WTC11 (cell line): ENCODE data around the gene CRBN. TPM values are rescaled to one million over a fixed set of nuclear protein-coding genes. Genes with fewer than 3 reads are reported as not detected.

ENCODE experiments used
- ATAC-seq: fragments of 200-7000 bp; cut with Tn5 transposase; 2 replicates; pipeline ENCODE4 v1.10.0; 2021; ENCODE audit warnings: mild to moderate bottlenecking, moderate library complexity
- CTCF ChIA-PET: fragments of 300-600 bp; sonication (Branson Sonifier 250); formaldehyde crosslinking; loops from one replicate; lab custom pipeline; 2021; ENCODE audit warnings: antibody characterized with exemption; lab: Charles Lee
- POLR2A ChIA-PET: fragments of 350-600 bp; sonication (Branson Sonifier 250); formaldehyde crosslinking; loops from one replicate; lab custom pipeline; 2021; ENCODE audit warnings: antibody characterized with exemption; lab: Charles Lee
- DNase-seq: peaks from one replicate; pipeline ENCODE4 v3.0.0; 2021; ENCODE audit warnings: low spot score
- H3K27ac Mint-ChIP-seq: 2 replicates; pipeline ENCODE4 v1.8.0; 2021; ENCODE audit warnings: mixed read lengths
- H3K27me3 Mint-ChIP-seq: 2 replicates; pipeline ENCODE4 v1.8.0; 2021; ENCODE audit warnings: low read depth, mild to moderate bottlenecking, moderate library complexity, mixed read lengths
- H3K36me3 Mint-ChIP-seq: 2 replicates; pipeline ENCODE4 v1.8.0; 2021; ENCODE audit warnings: mixed read lengths
- H3K4me1 Mint-ChIP-seq: 2 replicates; pipeline ENCODE4 v1.8.0; 2022; ENCODE audit warnings: mixed read lengths
- H3K4me3 Mint-ChIP-seq: 2 replicates; pipeline ENCODE4 v1.8.0; 2021; ENCODE audit warnings: mild to moderate bottlenecking, moderate library complexity, mixed read lengths
- H3K9me3 Mint-ChIP-seq: 2 replicates; pipeline ENCODE4 v1.8.0; 2021; ENCODE audit warnings: mixed read lengths
- ATF1 ChIP-seq: sonication (generic); formaldehyde crosslinking; IDR thresholded peaks from 2 replicates; pipeline ENCODE4 v1.8.1; 2023; ENCODE audit warnings: mild to moderate bottlenecking, moderate library complexity, missing genetic modification reagents
- CREB1 ChIP-seq: sonication (generic); formaldehyde crosslinking; IDR thresholded peaks from 2 replicates; pipeline ENCODE4 v1.8.0; 2023; ENCODE audit warnings: mild to moderate bottlenecking, missing genetic modification reagents
- EMX1 ChIP-seq: fragments of 250-450 bp; sonication (Bioruptor Pico); IDR thresholded peaks from 2 replicates; pipeline ENCODE4 v1.8.0; 2021; ENCODE audit warnings: mild to moderate bottlenecking
- ERG ChIP-seq: fragments of 250-450 bp; sonication (Bioruptor Pico); IDR thresholded peaks from 2 replicates; pipeline ENCODE4 v1.8.0; 2021; ENCODE audit warnings: mild to moderate bottlenecking
- ESRRA ChIP-seq: sonication (generic); formaldehyde crosslinking; IDR thresholded peaks from 2 replicates; pipeline ENCODE4 v1.8.1; 2022; ENCODE audit warnings: mild to moderate bottlenecking, missing genetic modification reagents, borderline replicate concordance
- GABPB1 ChIP-seq: sonication (generic); formaldehyde crosslinking; IDR thresholded peaks from 2 replicates; pipeline ENCODE4 v1.8.1; 2023; ENCODE audit warnings: mild to moderate bottlenecking, missing genetic modification reagents
- JAZF1 ChIP-seq: fragments of 250-450 bp; sonication (Bioruptor Pico); IDR thresholded peaks from 2 replicates; pipeline ENCODE4 v1.9.0; 2021; ENCODE audit warnings: moderate library complexity, mild to moderate bottlenecking, inconsistent platforms
- JUN ChIP-seq: sonication (generic); formaldehyde crosslinking; IDR thresholded peaks from 2 replicates; pipeline ENCODE4 v1.8.0; 2023; ENCODE audit warnings: mild to moderate bottlenecking, missing genetic modification reagents
- MYBL2 ChIP-seq: sonication (generic); formaldehyde crosslinking; IDR thresholded peaks from 2 replicates; pipeline ENCODE4 v1.8.1; 2023; ENCODE audit warnings: mild to moderate bottlenecking, moderate library complexity, missing genetic modification reagents
- NFATC4 ChIP-seq: fragments of 250-450 bp; sonication (Bioruptor Pico); IDR thresholded peaks from 2 replicates; pipeline ENCODE4 v1.9.0; 2021; ENCODE audit warnings: mild to moderate bottlenecking
- NFYB ChIP-seq: sonication (generic); formaldehyde crosslinking; conservative IDR thresholded peaks from 2 replicates; pipeline ENCODE4 v1.8.0; 2022; ENCODE audit warnings: low read depth, missing genetic modification reagents
- NR3C1 ChIP-seq: sonication (generic); formaldehyde crosslinking; conservative IDR thresholded peaks from 2 replicates; pipeline ENCODE4 v1.8.1; 2023; ENCODE audit warnings: low read depth, mild to moderate bottlenecking, missing genetic modification reagents
- PRDM15 ChIP-seq: sonication (generic); formaldehyde crosslinking; IDR thresholded peaks from 2 replicates; pipeline ENCODE4 v1.8.0; 2022; ENCODE audit warnings: missing genetic modification reagents
- RORB ChIP-seq: fragments of 250-450 bp; sonication (Bioruptor Pico); IDR thresholded peaks from 2 replicates; pipeline ENCODE4 v1.9.0; 2021; ENCODE audit warnings: mild to moderate bottlenecking
- SMAD4 ChIP-seq: sonication (generic); formaldehyde crosslinking; IDR thresholded peaks from 2 replicates; pipeline ENCODE4 v1.8.0; 2022; ENCODE audit warnings: mild to moderate bottlenecking, missing genetic modification reagents
- ZNF219 ChIP-seq: sonication (generic); formaldehyde crosslinking; IDR thresholded peaks from 2 replicates; pipeline ENCODE4 v1.8.0; 2023; ENCODE audit warnings: missing genetic modification reagents, mild to moderate bottlenecking, borderline replicate concordance
- ZNF317 ChIP-seq: sonication (generic); formaldehyde crosslinking; IDR thresholded peaks from 2 replicates; pipeline ENCODE4 v1.8.1; 2023; ENCODE audit warnings: low read depth, mild to moderate bottlenecking, moderate library complexity, missing genetic modification reagents, borderline replicate concordance
- ZNF671 ChIP-seq: fragments of 250-450 bp; sonication (Bioruptor Pico); IDR thresholded peaks from 2 replicates; pipeline ENCODE4 v1.8.0; 2021; ENCODE audit warnings: mild to moderate bottlenecking
- total RNA-seq: library from RNA; stranded (reverse); gene quantifications from 3 replicates; pipeline ENCODE4 v1.2.3, GENCODE V29; 2021
- TF ChIP-seq, protein P1 (sequence below): fragments of 250-450 bp; sonication (Bioruptor Pico); IDR thresholded peaks from 2 replicates; pipeline ENCODE4 v1.9.0; 2021; ENCODE audit warnings: mild to moderate bottlenecking
- TF ChIP-seq, protein P2 (sequence below): sonication (generic); formaldehyde crosslinking; IDR thresholded peaks from 2 replicates; pipeline ENCODE4 v1.8.0; 2022; ENCODE audit warnings: mild to moderate bottlenecking, missing genetic modification reagents
- TF ChIP-seq, protein P3 (sequence below): fragments of 250-450 bp; sonication (Bioruptor Pico); IDR thresholded peaks from 2 replicates; pipeline ENCODE4 v1.9.0; 2021; ENCODE audit warnings: moderate library complexity, mild to moderate bottlenecking, inconsistent platforms, borderline replicate concordance
- TF ChIP-seq, protein P4 (sequence below): sonication (generic); formaldehyde crosslinking; IDR thresholded peaks from 2 replicates; pipeline ENCODE4 v1.8.0; 2022; ENCODE audit warnings: mild to moderate bottlenecking, missing genetic modification reagents
- TF ChIP-seq, protein P5 (sequence below): sonication (generic); formaldehyde crosslinking; conservative IDR thresholded peaks from 2 replicates; pipeline ENCODE4 v1.8.1; 2023; ENCODE audit warnings: mild to moderate bottlenecking, low read depth, missing genetic modification reagents, moderate library complexity

Gene CRBN
- total RNA-seq, 1 experiment from 2014 or later: 24.4 TPM

GRCh38 chr3:3179407-3180094 lies at the start of gene CRBN (continued):
- TF ChIP-seq PRDM15 (CRISPR knock-in tag) (no peak), SMAD4 (CRISPR knock-in tag) (no peak), ATF1 (no peak)

- TF ChIP-seq, protein P1, sequence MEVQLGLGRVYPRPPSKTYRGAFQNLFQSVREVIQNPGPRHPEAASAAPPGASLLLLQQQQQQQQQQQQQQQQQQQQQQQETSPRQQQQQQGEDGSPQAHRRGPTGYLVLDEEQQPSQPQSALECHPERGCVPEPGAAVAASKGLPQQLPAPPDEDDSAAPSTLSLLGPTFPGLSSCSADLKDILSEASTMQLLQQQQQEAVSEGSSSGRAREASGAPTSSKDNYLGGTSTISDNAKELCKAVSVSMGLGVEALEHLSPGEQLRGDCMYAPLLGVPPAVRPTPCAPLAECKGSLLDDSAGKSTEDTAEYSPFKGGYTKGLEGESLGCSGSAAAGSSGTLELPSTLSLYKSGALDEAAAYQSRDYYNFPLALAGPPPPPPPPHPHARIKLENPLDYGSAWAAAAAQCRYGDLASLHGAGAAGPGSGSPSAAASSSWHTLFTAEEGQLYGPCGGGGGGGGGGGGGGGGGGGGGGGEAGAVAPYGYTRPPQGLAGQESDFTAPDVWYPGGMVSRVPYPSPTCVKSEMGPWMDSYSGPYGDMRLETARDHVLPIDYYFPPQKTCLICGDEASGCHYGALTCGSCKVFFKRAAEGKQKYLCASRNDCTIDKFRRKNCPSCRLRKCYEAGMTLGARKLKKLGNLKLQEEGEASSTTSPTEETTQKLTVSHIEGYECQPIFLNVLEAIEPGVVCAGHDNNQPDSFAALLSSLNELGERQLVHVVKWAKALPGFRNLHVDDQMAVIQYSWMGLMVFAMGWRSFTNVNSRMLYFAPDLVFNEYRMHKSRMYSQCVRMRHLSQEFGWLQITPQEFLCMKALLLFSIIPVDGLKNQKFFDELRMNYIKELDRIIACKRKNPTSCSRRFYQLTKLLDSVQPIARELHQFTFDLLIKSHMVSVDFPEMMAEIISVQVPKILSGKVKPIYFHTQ (CRISPR knock-in tag): no peak
- TF ChIP-seq EMX1 (CRISPR knock-in tag): no peak
- TF ChIP-seq, protein P2, sequence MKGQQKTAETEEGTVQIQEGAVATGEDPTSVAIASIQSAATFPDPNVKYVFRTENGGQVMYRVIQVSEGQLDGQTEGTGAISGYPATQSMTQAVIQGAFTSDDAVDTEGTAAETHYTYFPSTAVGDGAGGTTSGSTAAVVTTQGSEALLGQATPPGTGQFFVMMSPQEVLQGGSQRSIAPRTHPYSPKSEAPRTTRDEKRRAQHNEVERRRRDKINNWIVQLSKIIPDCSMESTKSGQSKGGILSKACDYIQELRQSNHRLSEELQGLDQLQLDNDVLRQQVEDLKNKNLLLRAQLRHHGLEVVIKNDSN (CRISPR knock-in tag): no peak
- TF ChIP-seq JUN: no peak
- no peak for TF ChIP-seq ZNF671 (CRISPR knock-in tag)
- no peak for TF ChIP-seq ZNF219 (CRISPR knock-in tag)
- no peak for TF ChIP-seq ZNF317 (CRISPR knock-in tag)
- TF ChIP-seq, protein P3, sequence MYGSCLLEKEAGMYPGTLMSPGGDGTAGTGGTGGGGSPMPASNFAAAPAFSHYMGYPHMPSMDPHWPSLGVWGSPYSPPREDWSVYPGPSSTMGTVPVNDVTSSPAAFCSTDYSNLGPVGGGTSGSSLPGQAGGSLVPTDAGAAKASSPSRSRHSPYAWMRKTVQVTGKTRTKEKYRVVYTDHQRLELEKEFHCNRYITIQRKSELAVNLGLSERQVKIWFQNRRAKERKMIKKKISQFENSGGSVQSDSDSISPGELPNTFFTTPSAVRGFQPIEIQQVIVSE: no peak
- POLR2A ChIA-PET: no interaction called here
- CTCF ChIA-PET: no interaction called here
- H3K27me3 Mint-ChIP-seq: no peaks in the 10 kb centered on the region; the same call in 1 of the 2 replicates
- no peak overlapping the region for H3K4me3 Mint-ChIP-seq
- H3K36me3 Mint-ChIP-seq: peaks cover 25% of the 10 kb centered on the region
- H3K4me1 Mint-ChIP-seq: no peaks in the 10 kb centered on the region
- no peak overlapping the region for H3K27ac Mint-ChIP-seq
- DNase-seq (no peak), ATAC-seq (no peak)
- H3K9me3 Mint-ChIP-seq: peaks cover 73% of the 10 kb centered on the region
Observed at GRCh38 chr3:3227640-3228039, 48.1 kb upstream of the CRBN start.

DNA sequence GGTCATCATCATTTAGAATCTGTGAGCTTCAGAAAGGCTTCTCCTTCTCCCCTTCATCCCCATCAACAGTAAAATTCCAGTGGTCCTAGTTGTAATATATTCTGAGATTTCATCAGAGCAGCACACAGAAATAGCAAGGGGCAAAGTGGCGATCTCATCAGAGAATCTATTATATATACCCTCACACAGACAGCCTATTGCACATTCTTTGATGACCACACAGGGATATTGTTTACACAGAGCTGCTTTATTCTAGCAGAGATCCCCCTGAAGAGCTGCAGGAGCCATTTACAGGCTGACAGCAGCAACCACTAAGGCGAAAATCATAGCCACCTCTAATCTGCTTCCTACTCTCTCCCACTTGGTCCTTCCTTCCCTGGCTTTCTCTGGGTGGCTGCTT lies 42.0 kb upstream of the CRBN start:
- Mint-ChIP-seq H3K9me3 (peaks cover 82% of the 10 kb centered on the region), H3K27ac (no peak overlapping the region), H3K27me3 (peaks cover 10% of the 10 kb centered on the region), H3K4me1 (no peaks in the 10 kb centered on the region), H3K4me3 (no peak overlapping the region), H3K36me3 (peaks cover 15% of the 10 kb centered on the region)
- no peak for DNase-seq
- ChIA-PET POLR2A (no interaction called here), CTCF (no interaction called here)
- no peak for ATAC-seq
- TF ChIP-seq NFATC4 (no peak), NFYB (CRISPR knock-in tag) (no peak), JAZF1 (CRISPR knock-in tag) (no peak), NR3C1 (CRISPR knock-in tag) (no peak), RORB (no peak), ERG (CRISPR knock-in tag) (no peak), ESRRA (CRISPR knock-in tag) (no peak), MYBL2 (CRISPR knock-in tag) (no peak), CREB1 (CRISPR knock-in tag) (no peak), GABPB1 (CRISPR knock-in tag) (no peak), JUN (no peak)
- TF ChIP-seq, protein P4, sequence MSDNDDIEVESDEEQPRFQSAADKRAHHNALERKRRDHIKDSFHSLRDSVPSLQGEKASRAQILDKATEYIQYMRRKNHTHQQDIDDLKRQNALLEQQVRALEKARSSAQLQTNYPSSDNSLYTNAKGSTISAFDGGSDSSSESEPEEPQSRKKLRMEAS (CRISPR knock-in tag): no peak
- TF ChIP-seq, protein P5, sequence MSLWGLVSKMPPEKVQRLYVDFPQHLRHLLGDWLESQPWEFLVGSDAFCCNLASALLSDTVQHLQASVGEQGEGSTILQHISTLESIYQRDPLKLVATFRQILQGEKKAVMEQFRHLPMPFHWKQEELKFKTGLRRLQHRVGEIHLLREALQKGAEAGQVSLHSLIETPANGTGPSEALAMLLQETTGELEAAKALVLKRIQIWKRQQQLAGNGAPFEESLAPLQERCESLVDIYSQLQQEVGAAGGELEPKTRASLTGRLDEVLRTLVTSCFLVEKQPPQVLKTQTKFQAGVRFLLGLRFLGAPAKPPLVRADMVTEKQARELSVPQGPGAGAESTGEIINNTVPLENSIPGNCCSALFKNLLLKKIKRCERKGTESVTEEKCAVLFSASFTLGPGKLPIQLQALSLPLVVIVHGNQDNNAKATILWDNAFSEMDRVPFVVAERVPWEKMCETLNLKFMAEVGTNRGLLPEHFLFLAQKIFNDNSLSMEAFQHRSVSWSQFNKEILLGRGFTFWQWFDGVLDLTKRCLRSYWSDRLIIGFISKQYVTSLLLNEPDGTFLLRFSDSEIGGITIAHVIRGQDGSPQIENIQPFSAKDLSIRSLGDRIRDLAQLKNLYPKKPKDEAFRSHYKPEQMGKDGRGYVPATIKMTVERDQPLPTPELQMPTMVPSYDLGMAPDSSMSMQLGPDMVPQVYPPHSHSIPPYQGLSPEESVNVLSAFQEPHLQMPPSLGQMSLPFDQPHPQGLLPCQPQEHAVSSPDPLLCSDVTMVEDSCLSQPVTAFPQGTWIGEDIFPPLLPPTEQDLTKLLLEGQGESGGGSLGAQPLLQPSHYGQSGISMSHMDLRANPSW (CRISPR knock-in tag): no peak
